Left ventricle myocardium superior (tissue), 1 donor: ENCODE data around the gene SLC52A3. TPM values are rescaled to one million over a fixed set of nuclear protein-coding genes. Genes with fewer than 3 reads are reported as not detected.

Experiments
- total RNA-seq: library from RNA; stranded (reverse); fragmentation: NEBNext Ultra II Directional; extraction: Animal tissue kit (Norgen Biotek cat#: 25700); gene quantifications from one replicate; pipeline ENCODE4 v1.2.1, GENCODE V29; 2021
- donor health status: DM: no; HTN: yes; CAD: no; lungs with severe emphysema.

SLC52A3 gene
- total RNA-seq, 1 donor from 2014 or later = 1.9 TPM

Other genes with a start within 250 kb of the SLC52A3 start
- gene CSNK2A1, start 224.7 kb downstream of the SLC52A3 start, total RNA-seq = 116 TPM
- gene TCF15, start 158.2 kb downstream of the SLC52A3 start, total RNA-seq = 11.8 TPM
- 34.6 TPM for gene SRXN1, start 115.3 kb downstream of the SLC52A3 start, total RNA-seq
- gene SCRT2, start 92.7 kb downstream of the SLC52A3 start, total RNA-seq = not detected
- 3.1 TPM for gene FAM110A, start 65.2 kb upstream of the SLC52A3 start, total RNA-seq
- gene ANGPT4, start 147.8 kb upstream of the SLC52A3 start, total RNA-seq = 0.05 TPM
- gene RSPO4, start 233.8 kb upstream of the SLC52A3 start, total RNA-seq = 0.42 TPM